GM12873 (cell line): Measurements from ENCODE around the gene CYP19A1.

Experiments
- CTCF ChIP-seq: IDR thresholded peaks from 2 replicates; pipeline ENCODE4 v1.5.1; 2012; ENCODE audit warnings: low read depth, mild to moderate bottlenecking, moderate library complexity, low read length, control low read depth; ENCODE audit not compliant: insufficient read depth; ENCODE audit errors: missing control alignments

The CYP19A1 gene

GRCh38 chr15:51307811-51308210, 30.6 kb downstream of the CYP19A1 start:
- no peak for TF ChIP-seq CTCF

- no peak for TF ChIP-seq CTCF
Measured at GRCh38 chr15:51307325-51307724, 31.1 kb downstream of the CYP19A1 start.

- TF ChIP-seq CTCF = no peak
Measured at GRCh38 chr15:51303462-51303980, 34.9 kb downstream of the CYP19A1 start.

- TF ChIP-seq CTCF = no peak
Measured at GRCh38 chr15:51302480-51302879, 35.9 kb downstream of the CYP19A1 start.

- TF ChIP-seq CTCF = no peak
Measured at GRCh38 chr15:51299187-51300015, 39.0 kb downstream of the CYP19A1 start.

- TF ChIP-seq CTCF = no peak
Measured at GRCh38 chr15:51298620-51299019, 39.8 kb downstream of the CYP19A1 start.

- no peak for TF ChIP-seq CTCF
Measured at GRCh38 chr15:51290720-51291119, 47.7 kb downstream of the CYP19A1 start.
